ENCODE measurements around the gene EIF5.
"Not testable (repeated sequence)": the region's sequence is repeated elsewhere in the genome, so short reads cannot be mapped to it uniquely, and the experiment has no call there.

The EIF5 gene

DNA sequence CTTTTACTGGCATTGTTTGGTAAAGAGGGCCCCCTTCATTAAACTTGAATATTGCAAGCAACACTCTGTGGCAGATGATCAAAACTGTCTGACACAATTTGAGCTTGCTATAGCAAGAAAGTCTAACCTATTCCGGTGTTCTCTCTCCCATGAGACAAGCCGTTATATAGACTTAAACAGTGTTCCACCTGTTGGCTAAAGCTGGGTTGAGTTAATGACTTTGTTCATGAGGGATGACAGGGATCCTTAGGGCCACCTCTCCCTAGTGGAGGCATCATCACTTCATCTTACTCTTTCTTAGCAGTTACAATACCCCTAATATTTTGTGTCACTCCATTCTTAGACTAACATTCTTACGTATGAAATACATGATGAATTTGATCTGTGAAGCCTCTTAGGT is 3.8 kb downstream of the EIF5 start:
- DNase-seq = no peak

DNA sequence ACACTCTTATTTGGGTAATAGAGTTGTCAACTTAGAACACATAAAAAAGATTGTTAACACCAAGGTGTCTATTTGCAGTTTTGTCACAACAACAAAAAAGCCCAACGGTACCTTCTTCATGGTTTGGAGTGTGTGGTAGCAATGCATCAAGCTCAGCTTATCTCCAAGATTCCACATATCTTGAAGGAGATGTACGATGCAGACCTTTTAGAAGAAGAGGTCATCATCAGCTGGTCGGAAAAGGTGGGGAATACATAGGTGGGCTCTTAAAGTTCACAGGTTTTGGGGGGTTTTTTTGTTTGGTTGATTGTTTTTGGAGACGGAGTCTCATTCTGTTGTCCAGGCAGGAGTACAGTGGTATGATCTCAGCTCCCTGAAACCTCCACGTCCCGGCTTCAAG is 5.5 kb downstream of the EIF5 start:
- no peak for DNase-seq

DNA sequence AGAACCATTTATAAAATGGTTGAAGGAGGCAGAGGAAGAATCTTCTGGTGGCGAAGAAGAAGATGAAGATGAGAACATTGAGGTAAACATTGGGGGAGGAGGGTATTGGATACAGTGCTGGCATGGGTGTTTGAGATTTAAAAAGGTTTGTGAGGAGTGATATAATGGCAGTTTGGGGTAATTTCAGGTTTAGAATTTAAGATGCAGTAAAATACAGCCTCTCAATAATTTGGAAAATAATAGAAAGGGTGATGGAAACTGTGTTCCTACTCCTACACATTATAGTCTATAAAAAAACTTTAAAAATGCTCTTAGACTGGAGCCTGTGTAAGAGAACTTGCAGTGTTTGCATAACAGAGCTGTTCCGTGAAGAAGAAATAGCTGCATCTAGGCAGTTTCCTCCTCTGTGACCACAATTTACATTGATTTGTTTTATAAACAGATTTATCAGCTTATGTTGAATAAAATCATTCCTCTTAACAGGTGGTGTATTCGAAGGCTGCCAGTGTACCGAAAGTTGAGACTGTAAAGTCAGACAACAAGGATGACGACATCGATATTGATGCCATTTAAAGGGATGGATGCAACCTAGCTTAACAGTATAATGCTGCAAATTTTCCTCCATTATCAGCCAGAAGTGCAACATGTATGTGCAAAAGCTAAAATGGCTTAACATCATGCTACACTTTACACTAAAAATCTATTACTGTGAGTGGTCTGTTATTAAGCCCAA is 6.6 kb downstream of the EIF5 start:
- DNase-seq = no peak

DNA sequence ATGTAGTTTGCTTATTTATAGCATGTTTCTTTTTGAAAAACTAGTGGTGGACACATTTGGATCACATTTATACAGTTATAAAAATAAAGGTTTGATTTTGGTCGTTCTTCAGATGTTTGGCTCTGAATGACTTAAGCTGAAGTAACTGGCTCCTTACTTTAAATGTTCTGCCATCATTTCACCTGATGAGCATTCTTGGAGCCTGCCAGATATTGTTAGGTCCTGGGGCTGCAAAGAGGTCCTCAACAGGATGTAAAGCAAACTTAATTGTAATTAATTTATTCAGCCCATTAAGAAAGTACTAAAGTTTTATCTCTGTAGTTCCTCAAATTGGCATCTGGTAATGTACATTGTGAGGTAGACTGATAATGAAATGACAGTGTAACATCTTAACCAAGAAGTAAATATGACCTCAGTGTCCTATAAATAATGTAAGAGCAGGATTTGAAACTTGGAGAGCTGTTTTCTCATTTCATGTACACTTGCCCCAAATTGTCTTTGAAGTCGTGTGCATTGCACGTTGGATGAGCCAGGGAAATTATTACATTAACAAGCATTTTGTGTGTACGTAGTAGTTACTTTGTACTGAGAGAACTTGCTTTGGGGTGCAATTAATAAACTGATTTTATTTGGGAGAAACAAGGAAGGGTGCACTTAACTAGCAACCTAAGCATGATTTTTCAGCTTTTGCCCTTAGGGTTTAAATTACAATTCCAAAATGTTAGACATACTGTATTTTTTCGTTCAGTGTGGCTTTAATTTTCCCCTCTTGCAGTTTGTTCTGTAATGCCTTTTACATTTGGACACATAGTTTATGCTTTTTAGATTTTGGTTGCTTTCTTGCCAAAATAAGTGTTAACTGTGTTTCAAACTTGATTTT is 7.5 kb downstream of the EIF5 start:
- DNase-seq = no peak

DNA sequence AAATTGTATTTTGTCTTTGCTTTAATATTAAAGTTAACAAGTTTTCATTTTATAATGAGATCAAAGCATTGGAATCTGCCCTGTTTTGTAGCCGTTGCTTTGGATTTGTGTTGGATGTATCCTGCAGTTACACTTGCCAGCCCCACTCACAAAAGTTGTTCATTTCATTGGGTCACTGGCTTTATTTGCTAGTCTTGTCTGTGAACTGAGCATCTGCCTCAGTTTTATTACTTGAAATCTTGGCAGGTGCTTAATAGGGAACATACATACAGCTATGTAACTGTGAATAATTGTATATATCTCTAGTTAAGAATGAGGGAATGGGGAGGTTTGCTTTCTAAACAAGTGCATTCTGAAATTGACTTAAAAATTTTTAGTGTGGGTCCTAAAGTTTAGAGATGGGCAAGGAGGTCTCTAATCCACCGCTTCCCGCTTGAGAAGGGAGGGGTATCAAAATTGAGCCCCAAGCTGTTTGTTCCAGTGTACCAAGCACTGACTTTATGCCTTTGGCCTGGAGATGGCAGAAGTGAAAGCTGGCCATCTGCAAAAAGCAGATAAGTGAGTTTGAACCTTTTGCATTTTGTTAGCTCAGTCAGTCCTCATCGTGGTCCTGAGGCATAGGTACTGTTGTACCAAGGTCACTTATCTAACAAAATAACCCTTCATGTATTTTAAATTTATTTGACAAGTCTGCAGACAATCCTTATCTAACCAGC is 9.3 kb downstream of the EIF5 start:
- DNase-seq = no peak

DNA sequence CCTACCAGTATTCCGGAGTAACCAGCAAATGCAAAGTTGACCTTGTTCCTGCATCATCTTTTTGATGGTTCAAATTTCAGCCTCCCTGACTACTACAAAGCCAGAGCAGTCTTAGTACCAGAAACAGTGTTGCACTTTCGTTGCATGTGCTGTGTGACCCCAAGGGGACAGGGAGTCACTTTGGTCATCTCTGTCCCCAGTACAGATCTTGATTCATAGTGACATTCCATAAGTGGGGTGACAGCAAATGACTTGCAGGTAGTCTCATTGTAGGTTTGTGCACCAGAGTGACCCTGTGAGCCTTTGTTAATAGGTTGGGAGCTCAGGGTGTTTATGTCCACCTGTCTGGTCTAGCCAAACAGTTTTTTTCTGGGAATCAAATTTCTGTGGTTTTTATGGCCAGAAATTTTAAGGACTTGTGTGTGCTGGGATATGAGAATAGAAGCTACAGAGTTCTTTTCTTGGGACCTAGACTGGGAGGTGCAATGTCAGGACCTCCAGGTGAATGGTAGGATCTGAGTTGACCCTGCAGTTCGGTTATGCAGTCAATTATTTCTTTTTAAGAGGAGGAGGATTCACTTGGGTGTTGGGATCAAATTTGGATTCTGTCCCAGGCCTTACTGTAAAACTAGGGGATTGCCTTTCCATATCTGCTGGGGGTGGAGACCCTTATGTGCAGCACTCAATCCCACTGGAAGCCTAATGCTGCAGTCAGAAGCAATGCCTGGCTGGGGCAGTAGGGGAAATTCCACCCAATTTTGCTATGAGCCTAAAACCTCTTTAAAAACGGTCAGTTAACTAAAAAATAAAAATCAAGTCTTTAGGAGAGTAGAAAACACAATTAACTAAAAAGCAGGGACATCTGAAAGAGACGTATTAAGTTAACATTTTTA is 10.1 kb downstream of the EIF5 start:
- DNase-seq = no peak

DNA sequence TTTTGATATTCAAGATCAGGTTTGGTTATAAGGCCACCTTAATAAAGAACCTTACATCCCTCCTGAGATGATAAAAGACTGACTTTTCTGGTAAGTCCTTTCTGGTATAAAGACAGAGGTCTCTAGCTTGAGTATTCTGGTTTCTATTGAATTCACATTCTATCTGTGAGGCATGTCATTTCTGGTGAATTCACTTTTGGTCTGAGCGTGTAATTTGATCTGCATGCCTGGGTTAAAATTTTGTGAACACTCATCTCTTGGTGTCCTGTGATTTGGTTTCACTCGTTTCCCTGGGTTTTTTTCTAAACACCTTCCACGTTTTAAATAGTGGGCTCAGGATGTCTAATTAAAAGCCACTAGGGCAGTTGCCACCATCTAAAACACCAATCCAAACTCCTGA is 12.2 kb downstream of the EIF5 start:
- DNase-seq = no peak

DNA sequence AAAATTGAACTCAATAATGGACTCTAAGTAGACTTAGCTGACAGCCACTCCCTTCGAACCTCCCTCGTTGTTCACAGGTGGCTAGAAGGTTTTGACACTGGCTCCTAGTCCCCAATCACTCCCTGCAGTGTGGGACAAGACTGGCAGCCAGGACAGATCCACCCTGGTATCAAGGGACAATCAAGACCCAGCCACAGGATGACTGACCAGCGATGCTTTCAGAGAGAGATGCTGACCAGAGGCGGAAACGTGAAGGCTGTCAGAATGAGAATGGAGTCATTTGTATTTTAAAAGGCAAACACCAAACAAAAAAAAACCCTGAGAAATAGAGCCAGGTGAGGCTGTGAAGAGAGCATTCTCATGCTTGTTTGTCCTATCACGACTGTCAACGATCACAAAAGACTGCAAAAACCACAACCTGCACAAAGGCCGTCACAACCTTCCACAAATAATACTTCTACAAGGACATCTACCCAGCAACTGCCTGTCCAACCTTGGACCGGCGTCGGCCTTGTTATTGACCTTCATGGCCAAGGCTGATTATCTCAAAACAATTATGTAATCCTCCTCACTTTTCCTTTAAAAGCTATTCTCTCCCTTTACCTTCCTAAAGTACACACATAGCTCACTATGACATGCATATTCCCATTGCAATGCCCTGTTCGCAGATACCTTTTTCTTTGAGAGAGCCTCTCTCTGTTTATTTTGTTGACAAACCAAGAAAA is 13.2 kb downstream of the EIF5 start:
- DNase-seq = no peak

DNA sequence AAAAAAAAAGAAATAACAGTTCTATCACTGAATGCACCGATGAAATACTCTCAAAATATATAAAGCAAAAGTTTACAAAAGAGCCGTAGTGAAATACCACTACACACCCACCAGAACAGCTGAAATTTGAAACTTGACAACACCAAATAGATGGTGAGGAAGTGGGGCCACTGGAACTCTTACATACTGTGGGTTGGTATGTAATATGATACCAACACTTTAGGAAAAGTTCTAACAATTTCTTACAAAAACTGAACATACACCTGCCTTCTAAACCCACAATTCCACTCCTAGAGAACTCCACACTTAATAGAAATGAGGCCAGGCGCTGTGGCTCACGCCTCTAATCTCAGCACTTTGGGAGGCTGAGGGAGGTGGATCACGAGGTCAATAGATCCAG is 14.1 kb downstream of the EIF5 start:
- no peak for DNase-seq

DNA sequence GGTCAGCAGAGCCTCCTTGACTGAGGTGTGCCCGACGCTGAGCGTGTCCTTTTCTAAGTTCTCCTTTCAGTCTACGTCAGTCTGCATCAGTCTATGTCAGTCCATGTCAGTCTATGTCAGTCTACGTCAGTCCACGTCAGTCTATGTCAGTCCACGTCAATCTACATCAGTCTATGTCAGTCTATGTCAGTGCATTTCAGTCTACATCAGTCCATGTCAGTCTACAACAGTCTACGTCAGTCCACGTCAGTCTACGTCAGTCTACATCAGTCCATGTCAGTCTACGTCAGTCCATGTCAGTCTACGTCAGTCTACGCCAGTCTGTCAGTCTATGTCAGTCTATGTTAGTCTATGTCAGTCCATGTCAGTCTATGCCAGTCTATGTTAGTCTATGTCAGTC is 15.9 kb downstream of the EIF5 start:
- no peak for DNase-seq

DNA sequence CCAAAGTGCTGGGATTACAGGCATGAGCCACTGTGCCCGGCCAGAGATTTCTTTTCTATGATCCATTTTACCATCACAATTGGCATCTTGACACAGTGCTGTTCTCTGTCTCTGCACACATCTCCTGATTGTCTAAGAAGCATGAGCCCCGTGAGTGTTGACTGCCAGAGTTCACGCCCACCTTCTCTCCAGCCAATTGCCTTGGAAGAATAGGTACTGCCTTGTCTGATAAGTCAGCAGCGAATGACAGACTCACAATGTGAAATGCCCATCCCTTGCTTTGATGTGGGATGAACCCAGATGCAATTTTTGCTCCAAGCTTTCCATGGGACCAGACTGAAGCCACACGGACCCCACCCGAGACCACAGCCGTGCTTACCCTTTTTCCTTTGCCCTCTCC is 19.3 kb downstream of the EIF5 start:
- no peak for DNase-seq

DNA sequence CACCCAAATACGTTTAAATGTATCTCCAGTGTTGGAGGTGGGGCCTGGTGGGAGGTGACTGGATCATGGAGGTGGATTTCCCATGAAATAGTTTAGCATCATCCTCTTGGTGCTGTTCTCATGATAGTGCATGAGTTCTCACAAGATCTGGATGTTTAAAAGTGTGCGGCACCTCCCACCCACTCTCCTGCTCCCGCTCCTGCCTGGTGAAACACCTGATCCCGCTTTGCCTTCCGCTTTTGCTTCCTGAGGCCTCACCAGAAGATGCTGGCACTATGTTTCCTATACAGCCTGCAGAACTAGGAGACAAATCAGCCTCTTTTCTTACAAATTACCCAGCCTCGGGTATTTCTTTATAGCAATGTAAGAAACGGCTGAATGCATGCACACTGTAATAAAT is 20.1 kb downstream of the EIF5 start:
- DNase-seq = no peak

DNA sequence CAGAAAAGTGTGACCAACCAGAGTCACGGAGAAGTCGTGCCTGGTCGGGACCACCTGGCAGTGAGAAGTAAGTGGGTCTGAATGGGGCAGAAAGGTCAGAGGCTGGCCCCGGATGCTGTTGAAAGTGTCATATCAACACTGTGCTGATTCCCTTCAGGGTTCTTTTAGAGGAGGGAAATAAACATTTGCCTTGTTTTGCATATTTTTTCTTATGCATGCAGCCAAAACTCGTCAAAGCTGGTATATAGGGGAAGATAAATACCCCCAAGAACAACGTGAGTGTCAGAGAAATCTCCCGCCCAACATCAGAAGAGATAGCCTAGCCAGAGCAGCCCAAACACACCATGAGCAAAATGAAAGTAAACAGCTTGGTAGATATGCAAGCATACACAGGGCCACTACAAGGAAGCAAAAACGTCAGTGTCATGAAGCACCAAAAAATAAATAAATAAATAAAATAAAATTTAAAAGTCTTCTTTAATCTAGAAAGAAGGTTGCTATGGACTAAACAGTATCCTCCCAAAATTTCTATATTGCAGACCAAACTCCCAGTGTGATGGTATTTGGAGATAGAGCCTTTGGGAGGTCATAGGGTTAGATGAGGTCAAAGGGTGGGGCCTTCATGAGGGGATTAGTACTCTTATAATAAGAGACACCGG is 22.1 kb downstream of the EIF5 start:
- no peak for DNase-seq

DNA sequence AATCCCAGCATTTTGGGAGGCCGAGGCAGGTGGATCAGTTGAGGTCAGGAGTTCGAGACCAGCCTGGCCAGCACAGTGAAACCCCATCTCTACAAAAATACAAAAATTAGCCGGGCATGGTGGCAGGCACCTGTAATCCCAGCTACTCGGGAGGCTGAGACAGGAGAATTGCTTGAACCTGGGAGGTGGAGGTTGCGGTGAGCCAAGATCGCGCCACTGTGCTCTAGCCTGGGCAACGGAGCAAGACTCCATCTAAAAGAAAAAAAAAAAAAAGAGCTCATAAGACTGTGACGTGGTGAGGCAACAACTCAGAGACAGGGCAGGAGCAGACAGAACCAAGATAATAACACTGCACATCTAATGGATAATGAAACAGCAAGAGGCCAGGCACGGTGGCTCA is 23.5 kb downstream of the EIF5 start:
- DNase-seq = not testable (repeated sequence)

DNA sequence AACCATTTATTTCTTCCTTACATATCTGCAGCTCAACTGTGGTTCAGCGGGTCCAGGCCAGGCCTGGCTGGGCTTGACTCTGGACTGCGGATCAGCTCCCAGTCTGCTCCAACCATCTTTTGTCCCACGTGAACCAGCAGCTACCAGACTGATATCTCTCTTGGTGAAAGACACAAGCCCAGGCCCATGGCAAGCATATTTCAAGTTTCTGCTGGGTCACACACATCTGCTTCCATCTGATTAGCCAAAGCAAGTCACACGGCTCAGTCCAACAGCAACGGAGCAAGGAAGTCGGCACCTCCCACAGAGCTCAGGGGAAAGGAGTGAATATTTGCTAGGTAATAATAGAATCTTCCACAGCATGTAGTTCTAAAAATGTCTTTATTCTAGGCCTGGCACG is 26.5 kb downstream of the EIF5 start:
- DNase-seq = no peak

DNA sequence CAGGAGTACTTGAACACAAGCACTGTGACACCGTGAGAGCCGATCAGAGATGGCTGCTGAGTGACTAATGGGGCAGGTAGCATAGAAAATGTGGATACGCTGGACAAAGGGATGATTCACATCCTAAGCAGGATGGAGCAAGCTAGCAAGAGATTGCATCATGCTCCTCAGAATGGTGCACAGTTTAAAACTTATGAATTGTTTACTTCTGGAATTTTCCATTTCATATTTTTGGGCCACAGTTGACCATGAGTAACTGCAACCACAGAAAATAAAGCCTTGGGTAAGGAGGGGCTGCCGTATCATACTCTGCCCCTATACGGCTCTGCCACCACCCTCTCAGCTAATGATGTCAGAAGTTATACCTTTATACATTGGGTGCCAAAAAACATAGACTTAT is 27.8 kb downstream of the EIF5 start:
- DNase-seq = no peak

DNA sequence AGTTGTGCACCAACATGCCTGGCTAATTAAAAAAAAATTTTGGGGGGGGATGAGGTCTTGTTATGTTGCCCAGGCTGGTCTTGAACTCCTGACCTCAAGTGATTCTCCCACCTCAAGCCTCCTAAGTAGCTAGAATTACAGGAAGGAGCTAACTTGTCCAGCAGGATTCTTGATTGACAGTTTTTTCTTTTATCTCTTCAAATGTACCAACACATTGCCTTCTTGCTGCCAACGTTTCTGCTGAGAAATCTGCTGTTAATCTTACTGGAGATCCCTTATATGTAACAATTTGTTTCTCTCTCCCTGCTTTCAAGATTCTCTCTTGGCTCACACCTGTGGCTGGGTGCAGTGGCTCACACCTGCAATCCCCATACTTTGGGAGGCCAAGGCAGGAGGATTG is 28.7 kb downstream of the EIF5 start:
- no peak for DNase-seq

DNA sequence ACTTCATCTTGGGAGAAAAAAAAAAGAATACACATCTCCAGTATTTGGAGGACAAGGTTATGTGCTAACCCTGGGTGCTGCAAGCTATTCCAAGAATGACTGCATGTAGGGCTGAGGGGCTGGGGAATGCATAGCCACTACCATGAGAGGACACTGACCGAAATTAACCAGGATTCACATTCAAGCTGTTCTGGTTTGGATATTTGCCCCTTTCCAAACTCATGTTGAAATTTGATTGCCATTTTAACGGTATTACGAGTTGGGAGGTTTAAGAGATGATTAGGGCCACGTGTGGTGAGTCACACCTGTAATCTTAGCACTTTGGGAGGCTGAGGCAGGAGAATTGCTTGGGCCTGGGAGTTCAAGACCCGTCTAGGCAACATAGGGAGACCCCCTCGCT is 32.7 kb downstream of the EIF5 start:
- no peak for DNase-seq

DNA sequence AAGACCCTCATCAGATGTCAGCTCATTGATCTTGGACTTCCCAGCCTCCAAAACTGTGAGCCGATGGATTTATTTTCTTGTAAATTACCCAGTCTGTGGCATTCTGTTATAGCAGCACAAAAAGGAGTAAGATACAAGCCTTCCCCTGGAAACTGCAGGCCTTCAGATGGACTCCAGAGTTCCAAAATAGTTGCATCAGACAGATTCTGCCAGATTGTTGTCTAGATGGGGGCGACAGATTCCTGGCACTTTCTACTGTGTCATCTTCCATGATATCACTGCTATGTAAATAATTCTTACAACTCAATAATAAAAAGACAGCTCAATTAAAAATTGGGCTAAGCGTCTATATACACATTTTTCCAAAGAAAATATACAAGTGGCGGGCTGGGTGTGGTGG is 34.0 kb downstream of the EIF5 start:
- no peak for DNase-seq

DNA sequence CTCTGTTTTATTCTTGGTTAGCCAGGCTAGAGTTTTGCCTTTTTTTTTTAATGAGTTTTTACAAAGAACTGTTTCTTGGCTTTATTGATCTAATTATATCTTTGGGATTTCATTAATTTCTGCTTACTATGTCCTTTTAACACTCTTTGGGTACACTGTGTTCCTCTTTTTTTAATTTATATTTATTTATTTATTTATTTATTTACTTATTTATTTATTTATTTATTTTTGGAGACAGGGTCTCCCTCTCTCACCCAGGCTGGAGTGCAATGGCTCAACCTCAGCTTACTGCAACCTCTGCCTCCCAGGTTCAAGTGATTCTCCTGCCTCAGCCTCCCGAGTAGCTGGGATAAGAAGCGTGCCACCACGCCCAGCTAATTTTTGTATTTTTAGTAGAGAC is 36.0 kb downstream of the EIF5 start:
- no peak for DNase-seq

DNA sequence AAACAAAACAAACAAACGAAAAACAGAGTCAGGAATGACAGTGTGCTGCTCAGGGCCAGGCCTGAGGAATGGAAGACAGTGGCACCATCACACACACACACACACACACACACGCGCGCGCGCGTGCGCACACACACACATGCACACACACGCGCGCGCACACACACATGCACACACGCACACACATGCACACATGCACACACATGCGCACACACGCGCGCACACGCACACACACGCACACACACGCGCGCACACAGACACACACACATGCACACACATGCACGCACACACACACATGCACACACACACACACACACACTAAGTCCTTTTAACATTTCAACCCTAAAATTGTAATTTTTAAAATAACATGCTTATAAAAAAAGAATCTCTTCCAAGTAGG is 38.0 kb downstream of the EIF5 start:
- DNase-seq = no peak
